Hypothalamus (tissue), 51 donors: Measurements from ENCODE around the gene COL9A3.

ENCODE experiments used
- DNase-seq, 51 donors: peaks; one replicate each; lab custom pipeline; 2025; lab: John Stamatoyannopoulos, UW

The COL9A3 gene

DNA sequence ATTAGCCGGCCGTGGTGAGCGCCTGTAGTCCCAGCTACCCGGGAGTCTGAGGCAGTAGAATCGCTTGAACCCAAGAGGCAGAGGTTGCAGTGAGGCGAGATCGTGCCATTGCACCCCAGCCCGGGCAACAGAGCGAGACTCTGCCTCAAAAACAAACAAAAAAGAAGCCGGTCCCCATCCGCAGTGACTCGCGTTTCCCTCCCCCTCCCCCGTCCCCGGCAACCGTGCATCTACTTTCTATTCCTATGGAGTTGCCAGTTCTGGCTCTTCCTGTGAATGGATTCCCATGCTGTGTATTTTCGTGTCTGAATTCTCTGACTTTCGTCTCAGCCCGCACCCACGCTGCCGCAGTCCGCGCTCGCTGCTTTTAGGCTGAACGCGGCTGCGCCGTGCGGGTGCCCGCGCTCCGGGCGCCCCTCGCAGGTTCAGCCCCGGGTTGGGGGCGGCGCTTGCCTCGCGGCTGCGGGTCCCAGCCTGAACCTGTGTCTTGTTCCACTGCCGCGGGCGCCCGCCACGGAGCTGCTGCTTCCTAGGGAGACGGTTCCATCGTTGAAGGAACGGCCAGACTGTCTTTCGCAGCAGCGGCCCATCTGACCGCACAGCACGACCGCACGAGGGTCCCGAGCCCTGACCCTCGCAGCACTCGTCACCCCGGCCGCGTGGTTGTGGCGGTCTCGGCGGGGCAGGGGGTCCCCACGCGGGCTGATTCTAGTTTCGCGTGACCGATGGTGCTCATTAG, 21.7 kb upstream of the COL9A3 start:
- peak in 34 of 51 donors; percentile 14 to 71 (median 38) for DNase-seq

DNA sequence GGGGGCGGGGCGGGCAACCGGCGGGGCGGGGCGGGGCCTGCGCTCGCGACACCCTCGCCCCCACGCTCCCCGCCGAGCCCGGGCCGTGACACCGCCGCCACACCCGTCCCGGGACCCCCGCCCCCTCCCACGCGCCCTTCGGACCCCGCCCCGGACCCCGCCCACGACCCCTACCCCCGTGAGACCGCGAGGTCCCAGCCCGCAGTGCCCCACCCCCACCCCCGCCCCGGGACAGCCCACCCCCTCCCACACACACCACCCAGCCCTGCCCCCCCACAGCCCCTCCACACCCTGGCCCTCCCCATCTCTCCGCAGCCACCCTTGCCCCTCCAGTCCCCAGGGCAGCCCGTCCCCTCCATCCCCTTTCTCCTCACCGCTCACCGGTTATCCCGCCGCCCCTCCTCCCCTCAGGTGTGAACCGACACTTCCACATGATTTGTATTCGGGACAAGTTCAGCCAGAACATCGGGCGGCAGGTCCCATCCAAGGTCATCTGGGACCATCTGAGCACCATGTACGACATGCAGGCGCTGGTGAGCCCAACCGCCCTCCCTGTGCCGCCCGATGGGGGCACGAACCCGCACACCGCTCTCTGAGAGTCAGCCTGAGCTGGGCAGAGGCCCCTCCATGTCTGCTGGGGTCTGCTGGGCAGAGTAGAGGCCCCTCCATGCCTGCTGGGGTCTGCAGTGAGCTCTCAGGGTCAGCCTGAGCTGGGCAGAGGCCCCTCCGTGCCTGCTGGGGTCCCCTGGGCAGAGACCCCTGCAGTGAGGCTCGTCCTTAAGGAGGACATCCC, 20.0 kb upstream of the COL9A3 start:
- DNase-seq: peak in 1 of 51 donors; percentile 29

DNA sequence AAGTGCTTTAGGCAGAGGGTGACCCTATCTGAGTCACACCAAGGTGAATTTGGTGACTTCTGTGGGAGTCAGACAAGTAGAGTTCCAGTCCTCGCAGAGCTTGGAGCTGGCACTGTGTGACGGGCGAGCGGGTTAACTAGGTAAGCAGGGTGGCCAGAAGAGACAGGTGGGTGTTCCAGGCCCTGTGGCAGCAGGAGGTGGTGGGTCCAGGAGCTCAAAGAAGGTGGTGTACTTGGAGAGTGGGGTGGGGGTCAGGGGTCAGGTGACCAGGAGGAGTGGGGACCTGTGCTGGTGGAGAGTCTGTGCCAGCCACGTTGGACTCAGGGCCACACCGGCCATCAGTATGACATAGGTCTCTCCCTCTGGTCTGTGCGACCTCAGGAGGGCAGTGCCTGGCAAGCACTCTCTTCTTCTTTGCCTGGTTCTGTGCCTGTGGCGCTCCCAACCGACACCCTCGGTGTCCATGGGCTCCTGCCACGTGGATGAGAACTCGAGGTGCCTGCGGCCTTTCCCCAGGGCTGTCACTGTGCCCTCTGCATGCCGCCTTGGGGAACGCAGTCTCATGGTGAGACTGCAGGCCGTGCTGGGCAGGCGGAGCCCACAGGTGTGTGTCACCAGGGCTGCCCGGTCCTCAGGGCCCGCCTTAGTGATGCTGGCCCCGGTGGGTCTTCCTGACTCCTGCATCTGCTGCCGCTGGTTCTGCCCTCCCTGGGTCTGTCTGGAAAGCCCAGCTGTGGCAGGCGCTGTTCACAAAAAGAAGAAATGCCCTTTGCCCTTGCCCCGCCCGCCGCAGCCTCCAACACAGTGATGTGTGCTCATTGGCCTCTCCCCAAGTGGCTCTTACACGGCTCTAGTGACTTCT, 18.9 kb upstream of the COL9A3 start:
- DNase-seq: no peak

DNA sequence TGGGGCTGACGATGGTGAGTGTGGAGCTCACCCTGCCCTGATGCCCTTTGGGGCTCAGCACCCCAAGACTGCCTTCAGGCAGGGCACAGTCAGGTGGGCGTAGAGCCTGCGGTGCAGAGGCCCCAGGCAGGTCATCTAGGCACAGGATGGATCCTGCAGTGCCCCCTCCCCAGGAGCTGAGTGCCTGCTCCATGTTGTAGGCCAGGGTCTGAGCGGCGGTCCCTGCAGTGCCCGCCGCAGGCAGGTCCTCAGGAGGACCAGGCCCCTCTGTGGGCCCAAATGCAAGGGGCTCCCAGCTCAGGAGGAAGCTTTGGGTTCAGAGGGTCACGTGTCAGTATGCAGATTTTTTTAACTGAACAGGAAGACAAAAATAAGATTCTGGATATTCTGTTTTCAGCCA, 17.8 kb upstream of the COL9A3 start:
- DNase-seq: no peak

DNA sequence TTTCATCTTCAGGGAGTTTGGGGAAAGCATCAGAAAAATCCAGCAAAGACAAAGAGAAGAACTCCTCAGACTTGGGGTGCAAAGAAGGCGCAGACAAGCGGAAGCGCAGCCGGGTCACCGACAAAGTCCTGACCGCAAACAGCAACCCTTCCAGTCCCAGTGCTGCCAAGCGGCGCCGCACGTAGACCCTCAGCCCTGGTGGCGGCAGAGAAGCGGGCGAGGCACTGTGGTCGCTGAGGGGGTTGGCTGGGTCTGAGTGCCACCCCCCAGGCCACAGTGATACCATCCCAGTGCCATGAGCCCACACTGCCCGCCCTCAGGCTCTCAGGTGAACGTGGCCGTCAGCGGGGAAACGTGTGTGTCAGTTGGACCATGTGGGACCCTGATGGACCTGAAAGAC, 17.4 kb upstream of the COL9A3 start:
- no peak for DNase-seq

DNA sequence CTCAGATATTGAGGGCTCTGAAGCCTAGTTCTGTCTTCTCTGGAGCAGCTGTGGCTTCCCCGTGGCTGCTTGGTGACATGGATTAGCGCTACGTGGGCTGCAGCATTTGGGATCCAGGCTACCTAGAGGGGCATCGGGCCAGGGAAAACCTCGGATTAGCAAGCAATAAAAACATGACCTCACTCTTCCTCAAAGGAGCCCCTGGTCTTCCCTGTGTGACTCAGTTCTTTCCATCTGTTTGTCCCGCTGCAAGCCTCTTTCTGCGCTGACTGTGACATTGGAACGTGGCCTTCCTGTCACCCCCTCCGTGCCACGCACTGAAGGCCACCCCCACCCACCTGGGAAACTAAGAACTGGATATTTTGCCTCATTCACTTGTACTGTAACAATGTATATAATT, 17.0 kb upstream of the COL9A3 start:
- DNase-seq: no peak

DNA sequence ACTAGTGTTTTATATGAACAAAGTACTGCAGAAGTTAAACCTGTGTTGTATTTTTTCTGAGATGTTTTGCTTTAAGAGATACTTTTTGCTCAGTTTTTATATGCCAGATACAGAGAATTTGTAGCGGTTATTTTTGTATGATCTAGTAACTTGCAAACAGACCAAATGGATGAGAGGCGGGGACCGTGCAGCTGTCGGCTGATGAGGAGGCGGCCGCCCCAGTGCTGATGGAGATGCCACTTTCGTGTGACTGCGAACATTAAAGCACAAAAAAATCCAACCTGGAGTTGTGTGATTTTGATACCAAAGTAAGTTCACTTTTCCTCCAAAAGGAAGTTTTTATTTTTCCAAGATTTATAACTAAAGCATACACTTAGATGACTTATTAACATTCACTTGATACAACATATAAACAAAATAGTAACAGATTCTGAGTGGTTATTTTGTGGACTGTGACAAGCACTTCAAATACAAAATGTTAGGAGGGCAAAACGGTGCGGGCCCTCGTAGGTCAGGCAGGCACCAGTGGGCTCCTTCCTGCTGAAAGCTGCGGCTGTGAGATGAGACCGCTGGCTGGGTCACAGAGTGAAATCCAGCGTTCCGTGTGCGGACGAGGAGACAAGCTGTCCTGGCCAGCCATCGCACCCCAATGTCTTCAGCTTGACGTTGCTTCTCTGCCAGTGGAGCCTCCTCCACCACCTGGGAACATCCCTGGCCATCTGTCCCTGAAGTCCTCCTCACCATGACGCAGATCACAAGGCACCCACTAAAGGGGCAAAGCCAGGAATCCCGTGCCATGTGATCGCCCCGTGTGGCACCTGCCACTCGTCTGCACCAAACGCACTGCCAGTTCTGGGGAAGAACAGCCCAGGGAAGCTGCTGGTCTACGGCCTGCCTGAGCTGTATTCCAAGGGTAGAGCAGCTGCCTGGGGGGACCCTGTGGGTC, 16.3 kb upstream of the COL9A3 start:
- peak in 1 of 51 donors; percentile 31 for DNase-seq

DNA sequence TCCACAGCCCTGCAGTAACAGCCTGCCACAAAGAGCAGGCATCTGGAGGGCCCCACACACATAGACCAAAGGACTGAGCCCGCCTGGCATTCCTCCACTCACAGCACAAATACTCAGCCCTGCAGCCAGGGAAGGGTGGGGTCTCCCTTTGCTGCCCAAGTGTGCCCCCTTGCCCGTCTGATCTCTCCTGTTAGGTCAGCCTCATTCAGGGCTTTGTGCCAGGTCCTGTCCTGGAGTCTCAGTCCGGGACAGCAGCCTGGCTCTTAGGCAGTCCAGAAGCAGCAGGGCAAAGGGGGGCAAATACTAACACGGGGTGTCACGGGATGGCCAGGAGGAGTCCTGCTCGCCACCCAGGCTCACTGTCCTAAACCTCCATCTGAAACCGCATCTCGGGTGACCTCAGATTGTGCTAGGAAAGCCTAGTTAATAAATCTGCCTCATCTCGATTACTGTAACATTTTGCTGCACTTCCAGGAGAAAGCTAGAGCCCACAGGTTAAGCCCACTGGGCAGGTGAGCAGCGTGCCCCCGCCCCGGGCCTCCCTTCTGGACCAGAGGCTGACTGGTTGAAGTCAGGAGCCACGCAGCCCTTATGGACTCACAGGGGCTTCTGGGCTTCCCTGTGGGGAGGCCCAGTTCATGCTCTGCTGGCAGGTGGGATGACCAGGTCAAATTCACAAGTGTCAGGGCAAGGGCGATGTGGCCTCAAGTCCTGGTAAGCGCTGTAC, 15.4 kb upstream of the COL9A3 start:
- peak in 1 of 51 donors; percentile 22 for DNase-seq

DNA sequence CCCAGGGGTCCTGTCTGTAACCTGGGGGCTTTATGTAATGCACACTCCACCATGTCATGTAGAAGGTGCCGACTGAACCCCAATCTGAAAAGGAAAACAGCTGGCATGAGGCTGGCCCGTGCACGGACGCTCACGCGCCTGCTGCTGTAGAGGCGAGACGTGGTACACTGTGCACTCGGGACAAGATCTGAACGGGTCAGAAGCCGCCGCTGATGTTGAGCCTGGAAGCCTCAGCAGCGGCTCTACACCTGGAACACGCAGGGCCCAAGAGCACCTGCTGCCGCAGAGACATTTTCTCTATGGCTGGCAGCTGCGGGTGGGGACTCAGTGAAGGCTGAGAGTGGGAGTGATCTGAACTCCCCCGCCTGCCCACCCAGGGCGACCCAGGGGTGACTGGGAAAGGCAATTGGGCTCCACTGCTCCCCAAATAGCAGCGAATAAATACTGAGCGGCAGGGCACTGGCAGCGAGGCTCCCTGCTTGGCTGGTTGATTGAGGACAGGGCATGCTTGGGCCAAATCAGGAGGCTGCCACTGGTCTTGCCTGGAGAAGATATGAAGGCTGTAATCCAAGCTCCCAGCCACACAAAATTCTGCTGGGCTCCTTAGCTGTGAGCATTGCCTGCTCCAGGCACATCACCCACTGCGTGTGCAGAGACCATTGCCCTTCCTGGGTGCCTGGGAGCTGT, 14.7 kb upstream of the COL9A3 start:
- DNase-seq: peak in 1 of 51 donors; percentile 25

DNA sequence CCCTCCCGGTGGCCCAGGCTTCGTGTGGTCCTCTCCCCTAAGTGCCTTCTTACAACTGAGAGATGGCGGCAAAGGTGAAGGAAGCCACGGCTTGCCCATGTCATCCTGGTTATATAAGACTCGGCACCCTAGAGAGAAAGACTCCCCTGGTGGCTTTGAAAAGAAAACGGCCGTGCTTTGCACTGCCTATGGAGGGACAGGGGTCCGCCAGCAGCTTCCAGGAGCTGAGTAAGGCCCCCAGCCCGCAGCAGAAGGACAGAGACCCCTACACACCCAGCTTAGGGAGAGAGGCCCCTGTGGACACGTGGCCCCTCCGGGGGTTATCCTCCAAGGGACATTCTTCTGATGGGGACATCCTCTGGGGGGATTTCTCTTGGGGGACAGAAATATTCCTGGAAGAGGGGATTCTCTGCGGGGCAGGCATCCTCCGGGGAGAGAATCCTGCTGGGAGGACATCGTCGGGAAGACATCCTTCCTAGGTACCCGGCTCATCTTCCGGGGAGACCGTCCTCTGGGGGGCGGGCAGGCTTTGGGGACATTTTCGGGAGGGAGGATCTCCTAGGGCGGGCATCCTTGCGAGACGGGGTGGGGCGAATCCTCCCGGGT, 12.7 kb upstream of the COL9A3 start:
- peak in 6 of 51 donors; percentile 37 to 74 (median 56) for DNase-seq

DNA sequence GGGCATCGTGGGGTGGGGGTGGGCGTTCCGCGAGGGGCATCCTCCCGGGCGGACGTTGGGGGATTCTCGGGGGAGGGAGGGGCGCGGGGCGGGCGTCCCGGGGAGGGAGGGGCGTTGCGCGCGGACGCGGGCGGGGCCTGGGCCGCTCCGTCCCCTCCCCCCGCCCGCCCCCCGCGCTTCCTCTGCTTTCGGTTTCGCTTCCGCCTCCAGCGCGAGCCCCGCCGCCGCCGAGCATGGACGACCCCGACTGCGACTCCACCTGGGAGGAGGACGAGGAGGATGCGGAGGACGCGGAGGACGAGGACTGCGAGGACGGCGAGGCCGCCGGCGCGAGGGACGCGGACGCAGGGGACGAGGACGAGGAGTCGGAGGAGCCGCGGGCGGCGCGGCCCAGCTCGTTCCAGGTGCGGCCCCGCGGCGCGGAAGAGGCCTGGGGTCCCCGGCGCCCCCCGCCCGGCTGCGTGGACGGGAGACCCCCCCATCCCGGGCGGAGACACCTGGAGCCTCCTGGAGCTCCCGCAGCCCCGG, 12.2 kb upstream of the COL9A3 start, which contains the start of gene OGFR:
Gene OGFR (plus strand): TSS at position 209 of the 528 bp plus-strand sequence. CDS start 25 bp downstream, at position 234.
- DNase-seq: peak in 40 of 51 donors; percentile 18 to 74 (median 48)

DNA sequence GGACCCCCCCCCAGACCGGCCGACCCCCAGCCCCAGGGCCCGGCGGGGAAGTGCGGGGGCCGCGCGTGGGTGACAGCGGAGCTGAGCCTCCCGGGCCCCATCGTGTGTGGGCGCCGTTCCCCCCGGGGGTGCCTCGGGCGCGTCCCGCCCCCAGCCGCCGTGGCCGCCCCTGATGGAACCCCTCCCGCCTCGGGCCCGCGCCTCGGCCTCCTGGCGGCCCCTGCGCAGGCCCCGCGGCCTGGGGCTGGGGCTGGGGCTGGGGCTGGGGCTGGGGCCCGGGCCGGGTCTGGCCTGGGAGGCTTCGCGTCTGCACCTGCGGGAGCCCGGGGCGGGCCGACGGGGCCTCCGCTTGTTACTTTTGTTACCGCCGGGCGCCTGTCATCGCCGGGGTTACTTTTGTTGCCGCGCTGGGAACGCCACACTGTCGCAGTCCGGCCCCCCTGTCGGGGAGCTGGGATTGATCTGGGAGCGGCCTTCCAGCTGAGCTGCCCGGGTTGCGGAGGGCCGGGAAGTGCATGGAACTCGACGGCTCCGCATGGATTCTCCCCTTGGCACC, 11.6 kb upstream of the COL9A3 start:
- peak in 3 of 51 donors; percentile 21 to 30 (median 26) for DNase-seq

DNA sequence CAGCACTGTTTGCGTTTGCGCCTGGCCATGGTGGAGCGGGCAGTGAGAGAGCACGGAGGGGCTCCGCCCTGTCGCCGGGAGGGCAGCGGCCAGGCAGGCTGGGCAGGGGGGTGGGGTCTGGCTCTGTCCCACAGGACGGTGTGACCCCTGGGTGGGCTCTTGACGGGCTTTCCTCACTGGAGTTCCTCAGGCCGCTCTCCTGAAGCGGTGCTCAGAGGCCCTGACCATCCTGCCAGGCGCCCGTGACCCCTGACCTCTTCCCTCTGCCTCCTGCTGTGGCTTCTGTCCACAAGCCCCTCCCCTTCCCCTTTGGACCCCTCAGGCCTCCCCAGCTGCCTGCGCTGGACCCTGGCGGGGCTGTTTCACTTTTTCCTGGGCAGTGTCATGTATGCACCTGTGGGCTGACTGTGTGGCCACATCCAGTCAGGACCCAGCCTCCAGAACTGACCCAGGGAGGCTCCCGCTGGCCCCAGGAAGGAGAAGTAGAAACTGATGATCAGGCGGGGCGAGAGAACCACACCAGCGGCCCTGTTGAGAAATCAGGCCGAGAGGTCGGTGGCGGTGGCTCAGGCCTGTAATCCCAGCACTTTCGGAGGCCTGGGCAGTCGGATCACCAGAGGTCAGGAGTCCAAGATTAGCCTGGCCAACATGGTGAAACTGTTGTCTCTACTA, 11.0 kb upstream of the COL9A3 start:
- peak in 1 of 51 donors; percentile 32 for DNase-seq

DNA sequence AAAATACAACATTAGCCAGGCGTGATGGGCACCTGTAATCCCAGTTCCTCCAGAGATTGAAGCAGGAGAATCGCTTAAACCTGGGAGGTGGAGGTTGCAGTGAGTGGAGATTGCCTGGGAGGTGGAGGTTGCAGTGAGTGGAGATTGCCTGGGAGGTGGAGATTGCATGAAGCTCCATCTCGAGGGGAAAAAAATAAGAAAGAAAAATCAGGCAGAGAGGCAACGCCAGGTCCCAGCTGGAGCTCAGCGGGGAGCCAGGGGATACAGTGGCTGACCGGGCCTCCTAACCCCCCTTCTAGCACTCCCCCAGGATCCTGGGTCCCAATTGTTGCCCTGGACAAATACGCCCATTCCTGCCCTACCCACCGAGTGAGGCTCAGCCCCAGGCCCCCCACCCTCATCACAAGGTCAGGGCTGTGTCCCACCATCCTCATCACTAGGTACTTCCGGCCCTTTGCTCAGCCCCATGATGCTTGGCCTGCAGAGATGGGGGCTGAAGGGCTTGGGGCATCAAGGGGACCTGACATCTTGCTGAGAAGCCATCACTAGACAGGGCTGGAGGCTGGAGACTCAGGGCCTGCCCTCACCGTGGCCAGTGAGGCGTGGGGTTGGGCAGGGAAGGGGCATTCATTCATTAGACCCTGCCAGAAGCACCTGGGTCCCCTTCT, 10.3 kb upstream of the COL9A3 start:
- no peak for DNase-seq

DNA sequence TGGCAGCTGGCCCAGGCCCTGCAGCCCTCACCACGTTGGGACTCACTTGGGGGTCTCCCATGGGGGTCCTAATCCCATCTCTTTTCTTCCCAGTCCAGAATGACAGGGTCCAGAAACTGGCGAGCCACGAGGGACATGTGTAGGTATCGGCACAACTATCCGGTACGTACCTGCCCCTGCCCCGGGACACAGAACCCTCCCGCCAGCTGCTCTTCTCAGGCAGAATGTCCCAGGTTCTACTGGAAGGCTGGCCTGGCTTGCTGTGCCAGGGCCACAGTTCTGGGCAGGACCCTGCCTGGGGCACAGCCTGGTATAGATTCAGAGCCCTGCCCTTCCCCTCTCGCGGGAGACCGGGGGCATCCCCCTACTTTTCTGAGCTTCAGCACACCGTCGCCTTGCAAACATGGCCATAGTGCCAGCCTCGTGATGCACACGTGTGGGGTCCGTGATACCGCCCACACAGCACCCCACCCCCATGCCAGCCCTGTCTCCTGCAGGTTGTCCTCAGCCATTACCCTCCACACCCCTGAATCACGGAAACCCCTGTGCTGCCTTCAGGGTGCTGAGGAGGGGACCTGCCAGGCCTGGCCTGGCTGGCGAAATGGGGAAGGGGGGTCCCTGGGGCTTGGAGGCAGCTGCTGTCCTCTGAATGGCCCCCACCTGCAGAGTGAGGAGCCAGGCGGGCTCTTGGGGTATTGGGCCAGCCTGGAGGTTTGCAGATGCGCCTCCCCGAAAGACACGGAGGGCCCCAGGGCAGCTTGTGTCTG, 9.2 kb upstream of the COL9A3 start:
- no peak for DNase-seq
